IPS DF 4.7 (cell line): ENCODE data around the gene POFUT2.

Experiments
- DNase-seq: peaks from one replicate; pipeline ENCODE4 v3.0.0-alpha.2; 2013; ENCODE audit warnings: low spot score; ENCODE audit errors: extremely low read depth

The POFUT2 gene

GRCh38 chr21:45264146-45264911 lies 23.4 kb downstream of the POFUT2 start:
- DNase-seq, result no peak

DNA sequence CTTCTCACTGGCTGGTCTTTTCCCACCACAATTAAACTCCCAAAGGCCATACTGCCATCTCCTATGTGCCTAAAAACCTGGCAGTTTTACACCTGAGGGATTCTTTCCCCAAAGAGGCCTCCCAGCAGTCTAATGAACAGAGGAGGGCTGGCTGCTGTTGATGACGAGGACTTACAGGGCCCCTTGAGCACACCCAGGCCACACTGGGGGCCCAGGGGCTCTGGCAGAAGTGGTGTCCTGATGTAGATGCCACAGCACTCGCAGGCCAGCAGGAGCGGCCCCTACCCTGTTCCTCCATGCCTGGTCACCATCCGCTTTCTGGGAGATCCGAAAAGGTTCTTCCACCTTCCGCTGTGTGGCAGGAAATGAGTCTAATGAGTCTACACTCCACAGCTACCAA lies 24.2 kb downstream of the POFUT2 start:
- no peak for DNase-seq

DNA sequence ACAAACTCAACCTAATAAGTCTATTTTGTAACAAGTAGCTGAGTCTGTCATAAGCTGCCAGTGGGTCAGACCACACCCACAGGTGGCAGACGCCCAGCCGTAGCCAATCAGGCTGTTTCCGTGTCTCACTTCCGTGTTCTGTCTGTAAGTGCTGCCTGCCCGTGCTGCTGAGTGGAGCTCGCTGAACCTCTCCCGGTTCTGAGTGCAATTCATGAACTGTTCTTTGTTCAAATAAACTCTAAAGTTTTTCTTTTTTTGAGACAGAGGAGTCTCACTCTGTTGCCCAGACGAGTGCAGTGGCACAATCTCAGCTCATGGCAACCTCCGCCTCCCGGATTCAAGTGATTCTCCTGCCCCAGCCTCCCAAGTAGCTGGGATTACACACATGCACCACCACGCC lies 25.1 kb downstream of the POFUT2 start:
- no peak for DNase-seq

- no peak for DNase-seq
These were observed 25.6 kb downstream of the POFUT2 start for GRCh38 chr21:45262041-45262581.

GRCh38 chr21:45261093-45261492 lies 26.6 kb downstream of the POFUT2 start:
- no peak for DNase-seq

DNA sequence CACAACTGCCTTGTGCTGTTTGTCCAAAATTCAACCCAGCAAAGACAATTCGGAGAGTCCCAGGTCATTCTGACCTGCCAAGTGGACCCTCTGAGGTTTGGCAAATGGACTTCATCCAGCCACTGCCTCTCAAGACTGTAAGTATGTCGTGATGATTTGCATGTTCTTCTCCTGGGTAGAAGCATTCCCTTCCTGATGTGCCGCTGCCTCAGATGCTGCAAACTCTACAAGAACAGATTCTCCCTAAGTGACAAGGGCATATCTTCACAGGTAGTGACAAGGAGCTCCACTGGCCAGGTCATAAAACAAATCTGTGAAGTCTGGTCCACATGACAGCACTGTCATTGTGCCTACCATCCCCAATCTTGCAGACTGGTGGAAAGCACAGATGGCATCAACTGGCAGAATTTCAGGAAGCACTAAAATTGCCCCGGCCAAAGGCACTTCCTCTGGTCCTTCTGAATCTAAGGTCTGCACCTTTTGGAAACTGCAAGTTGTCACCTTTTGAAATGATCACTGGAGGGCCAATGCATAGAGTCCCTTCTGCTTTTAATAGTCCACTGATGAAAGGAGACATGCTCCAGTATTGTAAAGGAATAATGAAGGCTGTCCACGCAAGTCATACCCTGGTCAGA lies 27.4 kb downstream of the POFUT2 start:
- no peak for DNase-seq

DNA sequence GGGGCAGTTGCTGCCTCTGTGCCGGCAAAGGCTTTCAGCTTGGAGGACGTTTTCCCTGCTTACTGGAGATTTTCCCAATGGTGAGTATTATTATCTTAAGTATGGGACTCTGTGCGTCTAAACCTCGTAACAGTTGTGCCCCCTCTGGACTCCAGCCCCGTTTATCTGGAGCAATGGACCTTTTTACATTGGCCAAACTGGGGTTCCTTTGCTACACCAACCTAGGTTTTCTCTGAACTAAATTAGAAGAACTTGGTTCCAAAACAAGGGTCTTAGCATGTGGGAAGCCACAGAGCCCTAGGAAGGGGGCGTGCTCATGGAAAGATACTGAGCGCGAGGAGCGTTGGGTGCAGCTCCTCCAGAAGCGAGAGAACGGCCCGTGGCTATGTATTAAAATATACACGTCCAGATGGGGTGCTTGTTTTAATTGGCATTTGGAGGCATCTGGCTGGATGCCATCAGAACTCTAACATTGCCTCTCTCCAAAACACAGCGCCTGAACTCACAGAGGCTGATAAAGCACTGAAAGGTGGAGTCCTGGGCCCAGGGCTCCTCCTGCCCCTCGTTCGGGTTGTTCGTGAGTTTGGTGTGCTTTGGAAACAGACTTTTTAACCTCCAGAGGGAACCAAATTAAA lies 28.4 kb downstream of the POFUT2 start:
- DNase-seq, result no peak

DNA sequence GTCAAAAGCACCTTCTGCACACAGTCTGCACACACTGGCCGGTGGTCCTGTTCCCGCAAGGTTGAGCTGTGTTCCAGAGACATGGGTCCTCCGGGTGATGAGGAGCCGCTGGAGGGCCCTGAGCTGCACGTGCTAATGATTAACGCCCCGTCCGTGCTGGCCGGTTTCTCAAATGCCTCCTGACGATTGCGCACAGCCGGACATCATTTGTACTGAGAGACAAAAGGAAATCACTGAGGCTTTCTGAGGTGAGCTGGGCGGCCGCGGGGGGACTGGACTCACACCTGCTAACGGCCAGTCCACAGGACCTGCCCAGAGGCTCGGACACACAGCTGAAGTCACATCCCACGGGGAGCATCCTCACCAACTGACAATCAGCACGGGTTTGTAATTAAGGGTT lies 29.2 kb downstream of the POFUT2 start:
- DNase-seq, result no peak

DNA sequence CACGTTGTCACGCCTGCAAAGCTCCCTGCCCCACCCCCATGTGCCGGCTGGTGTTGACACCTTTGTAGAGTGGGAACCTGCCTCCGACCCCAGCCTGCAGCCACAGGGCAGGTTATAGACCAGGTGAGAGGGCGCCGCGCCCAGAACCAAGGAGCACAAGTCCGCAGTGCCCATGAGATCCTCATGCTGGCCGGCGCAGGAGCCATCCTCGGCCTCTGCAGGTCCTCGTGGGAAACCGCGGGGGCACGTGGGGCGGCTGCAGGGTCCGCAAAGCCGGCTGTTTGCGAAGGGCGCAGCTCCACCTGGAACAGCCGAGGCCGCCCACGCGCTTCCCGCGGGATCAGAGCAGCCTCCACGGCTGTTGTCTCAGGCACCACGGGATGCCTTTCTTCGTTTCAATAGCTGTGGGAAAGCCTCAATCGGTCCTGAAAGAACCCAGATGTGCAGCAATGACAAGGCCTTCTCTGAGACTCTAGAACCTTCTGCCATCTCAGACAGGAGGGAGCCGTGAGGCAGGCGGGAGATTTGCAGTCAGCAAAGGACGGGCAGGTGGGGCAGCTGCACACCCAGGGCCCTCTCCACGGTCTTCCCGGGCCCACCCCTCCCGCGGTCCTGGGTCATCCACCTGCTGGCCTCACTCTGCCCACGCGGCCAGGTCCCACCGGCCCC lies 29.9 kb downstream of the POFUT2 start:
- DNase-seq, result no peak

DNA sequence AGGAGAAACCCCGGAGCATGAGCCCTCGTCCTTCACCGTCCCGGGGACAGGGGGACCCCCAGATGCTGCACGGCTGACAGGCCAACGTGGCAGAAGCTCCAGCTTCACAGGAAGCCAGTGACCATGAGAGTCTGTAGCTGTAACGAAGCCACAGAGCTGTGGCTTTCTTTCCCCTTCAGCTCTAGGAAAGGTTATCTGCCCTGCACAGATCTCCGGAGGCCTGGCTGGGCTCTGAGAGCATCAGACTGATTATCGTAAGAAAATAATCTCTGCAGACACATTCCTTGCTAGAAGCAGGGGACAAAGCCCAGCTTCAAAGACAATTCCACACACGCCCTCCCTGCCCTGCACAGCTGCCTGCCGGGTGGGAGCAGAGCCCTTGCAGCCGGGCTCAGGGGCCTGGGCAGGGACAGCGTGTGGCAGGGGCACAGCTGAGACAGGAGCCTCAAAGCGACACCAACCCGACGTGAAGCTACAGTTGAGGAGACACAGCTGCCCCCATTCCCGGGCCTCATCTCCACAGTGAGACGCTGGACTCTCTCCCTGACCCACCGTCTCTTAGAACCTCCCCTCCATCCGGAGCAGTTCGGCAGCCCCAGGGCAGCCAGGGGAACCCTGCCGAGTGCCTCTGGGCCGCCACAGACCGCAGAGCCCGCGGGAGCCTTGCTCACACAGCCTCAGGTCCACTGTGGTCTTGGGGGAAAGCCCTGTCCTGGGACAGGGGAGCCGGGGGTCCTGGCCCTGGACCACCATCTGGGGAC lies 30.6 kb downstream of the POFUT2 start:
- no peak for DNase-seq

DNA sequence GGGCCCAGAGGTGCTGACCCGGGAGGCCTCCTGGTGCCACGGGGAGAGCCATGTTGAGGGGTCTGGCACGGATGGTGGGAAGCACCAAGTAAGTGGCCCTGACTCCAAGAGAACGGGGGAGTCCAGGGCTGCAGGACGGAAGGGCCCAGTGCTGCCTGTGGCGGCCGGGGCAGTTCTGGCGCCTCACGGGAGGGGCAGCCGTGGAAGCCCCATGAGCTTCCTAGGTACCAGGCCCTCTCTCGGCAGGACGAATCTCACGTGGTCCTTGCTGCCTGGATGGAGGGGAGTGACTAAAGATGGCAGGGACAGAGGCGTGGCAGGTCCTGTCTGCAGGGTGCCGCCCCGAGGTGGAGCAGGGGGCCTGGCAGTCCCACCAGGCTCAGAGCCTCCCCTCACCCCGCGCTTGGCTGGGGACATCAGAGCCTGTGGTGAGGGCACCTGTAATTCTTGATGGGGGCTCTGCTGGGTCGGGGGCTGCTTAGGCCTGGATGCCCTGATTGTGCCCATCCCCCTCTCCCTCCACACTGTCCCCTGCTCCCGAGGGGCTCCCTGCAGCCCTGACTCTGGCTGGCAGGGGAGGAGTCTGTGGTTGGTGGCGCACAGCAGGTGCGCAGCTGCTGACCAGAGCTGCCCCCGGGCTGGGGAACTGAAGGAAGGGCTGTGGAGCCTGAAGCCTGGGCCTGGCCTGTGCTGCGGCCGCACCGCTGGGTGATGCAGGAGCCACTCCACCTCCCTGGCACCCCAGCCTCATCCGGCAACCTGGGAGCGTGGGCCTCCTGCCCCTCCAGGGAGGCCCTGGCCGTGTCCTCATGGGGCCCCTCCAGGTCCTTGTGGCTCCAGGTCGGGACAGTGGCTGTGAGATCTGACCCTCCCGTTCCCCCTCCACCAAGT lies 31.4 kb downstream of the POFUT2 start:
- no peak for DNase-seq

DNA sequence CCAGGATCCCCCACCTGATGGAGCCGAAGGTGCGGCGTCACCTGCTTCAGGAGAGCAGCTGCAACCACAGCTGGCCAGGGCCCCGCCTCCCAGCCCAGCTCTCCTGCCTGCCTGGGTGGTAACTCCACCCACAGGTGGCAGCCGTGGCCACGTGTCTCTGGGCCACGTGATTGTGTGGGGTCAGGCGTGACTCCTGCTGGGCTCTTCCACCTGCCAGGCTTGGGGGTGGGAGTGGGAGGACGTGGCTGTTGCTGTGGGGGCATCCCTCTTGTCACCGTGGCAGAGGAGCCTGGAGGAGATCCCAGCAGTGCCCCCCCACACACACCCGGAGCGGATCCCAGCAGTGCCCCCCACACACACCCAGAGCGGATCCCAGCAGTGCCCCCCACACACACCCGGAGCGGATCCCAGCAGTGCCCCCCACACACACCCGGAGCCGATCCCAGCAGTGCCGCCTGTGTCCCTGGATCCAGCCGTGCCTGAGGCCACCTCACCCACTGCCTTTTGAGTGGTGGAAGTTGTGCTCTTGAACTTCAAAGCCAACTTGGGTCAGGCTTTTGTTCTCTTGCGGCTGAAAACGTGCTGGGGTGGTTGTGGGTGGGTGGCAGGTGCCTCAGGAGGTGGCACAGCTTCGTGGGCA lies 32.2 kb downstream of the POFUT2 start:
- DNase-seq, result no peak

GRCh38 chr21:45254460-45254930 lies 33.2 kb downstream of the POFUT2 start:
- no peak for DNase-seq

- no peak for DNase-seq
These were observed 33.8 kb downstream of the POFUT2 start for GRCh38 chr21:45253633-45254459.

GRCh38 chr21:45253180-45253579 lies 34.5 kb downstream of the POFUT2 start:
- no peak for DNase-seq

DNA sequence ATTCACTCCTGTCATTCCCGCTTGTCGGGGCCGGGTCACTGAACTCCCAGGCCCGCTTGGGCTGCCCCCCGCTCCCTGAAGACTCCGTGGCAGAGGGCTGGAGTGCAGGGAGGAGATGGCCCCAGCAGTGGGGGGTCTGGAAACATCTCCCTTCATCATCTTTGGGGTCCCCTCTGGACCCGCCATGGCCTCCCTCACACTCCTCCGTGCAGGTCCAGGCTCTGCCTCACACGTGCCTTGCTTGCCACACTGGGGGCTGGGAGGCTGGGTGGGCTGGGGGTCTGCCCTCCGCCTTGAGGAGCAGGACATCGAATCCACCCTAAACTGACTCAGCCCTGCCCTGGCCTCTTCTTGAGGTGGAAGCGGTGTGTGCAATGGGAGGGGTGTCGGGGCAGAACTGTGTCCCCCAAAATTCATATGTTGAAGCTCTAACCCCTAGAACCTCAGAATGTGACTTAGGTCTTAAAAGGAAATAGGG lies 35.2 kb downstream of the POFUT2 start:
- no peak for DNase-seq

GRCh38 chr21:45251635-45252447 lies 35.9 kb downstream of the POFUT2 start:
- no peak for DNase-seq
